Measurements from ENCODE around the gene CDKN1A.

The CDKN1A gene

DNA sequence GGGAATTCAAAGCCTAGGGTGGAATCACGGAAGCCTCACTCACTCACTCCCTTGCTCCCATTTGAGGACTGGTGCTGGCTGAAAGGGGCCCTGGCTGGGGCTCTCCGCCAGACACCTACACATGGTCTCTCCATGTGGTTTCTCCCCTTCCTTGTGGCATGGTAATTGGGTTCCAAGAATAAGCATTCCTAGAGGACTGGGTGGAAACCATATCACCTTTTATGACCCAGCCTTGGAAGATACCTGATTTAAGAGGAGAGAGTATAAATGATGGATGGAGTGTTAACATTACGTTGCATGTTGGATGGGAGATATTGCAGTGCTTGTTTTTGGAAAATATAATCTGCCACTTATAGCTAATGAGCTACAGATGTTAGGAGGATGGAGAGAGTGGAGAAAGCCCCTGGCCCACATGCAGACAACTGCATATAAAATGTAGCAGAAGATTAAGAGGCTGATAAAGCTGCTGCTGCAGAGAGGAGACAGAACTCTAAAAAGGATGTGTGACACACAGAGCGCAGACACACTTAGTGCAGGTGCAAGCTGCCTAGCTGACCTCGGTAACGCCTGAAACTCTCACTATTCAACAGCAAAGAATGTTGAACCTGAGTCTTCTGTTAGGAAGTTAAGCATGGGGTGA is 23.3 kb upstream of the CDKN1A start:
- no peak for DNase-seq (ENCODE audit: low spot score)

DNA sequence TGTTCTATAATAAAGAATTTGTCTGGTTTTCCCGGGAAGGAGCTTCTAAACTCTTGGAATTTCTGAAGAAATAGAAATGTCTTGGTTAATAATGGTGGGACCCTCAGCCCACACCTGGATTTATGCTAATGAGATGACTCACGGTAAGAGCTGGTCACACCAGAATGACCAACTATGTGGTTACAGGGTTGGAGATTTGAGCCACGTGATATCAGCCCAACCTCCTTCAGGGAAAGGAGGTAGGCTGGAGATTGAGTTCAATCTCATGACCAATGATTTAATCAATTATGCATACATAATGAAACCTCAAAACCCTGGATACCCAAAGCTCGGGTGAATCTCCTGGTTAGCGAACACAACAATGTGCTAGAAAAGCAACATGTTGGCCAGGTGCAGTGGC is 22.1 kb upstream of the CDKN1A start:
- DNase-seq (ENCODE audit: low spot score): no peak

DNA sequence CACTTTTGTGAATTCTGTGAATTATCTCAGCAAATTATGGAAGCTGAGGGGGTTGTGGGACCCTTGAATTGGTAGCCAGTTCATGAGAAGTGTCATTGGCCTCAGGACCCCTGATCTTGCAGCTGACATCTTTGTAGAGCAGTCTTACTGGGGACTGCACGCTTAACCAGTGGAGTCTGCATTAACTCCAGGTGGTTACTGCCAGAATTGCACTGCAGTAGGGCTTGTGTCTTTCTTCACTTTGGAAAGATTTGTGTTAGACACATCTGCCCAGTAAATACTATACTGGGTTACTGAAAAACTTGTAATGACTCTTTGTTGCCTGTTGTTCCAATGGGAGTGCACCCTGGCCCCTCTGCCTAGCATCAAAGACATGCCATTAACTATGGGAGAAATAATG is 21.2 kb upstream of the CDKN1A start:
- peak; percentile 55 for DNase-seq (ENCODE audit: low spot score)

DNA sequence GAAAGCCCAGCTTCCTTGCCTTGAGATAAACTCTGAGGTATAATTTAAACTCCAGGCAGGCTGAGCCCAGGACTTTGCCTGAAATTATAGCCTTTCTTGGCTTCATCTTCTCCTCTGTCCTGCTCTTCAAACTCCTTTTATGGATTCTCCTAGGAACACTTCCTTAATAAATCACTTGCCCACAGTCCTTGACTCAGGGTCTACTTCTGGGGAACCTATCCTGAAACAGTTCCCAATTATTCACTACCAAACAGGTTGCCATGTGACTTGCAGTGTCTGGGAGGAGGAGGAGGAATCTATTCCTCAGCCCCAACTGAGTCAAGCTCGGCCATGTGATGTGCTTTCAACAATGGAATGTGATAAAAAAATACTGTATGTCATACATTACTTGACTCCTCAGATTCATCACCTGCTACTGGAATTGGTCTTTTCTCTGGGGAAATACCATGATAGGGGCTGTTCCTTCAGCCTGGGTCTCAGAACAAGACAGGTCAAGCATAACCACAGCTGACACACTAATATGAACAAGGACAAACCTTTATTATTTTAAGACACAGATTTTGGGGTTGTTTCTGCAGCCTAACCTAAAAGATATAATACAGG is 20.5 kb upstream of the CDKN1A start:
- no peak for DNase-seq (ENCODE audit: low spot score)

DNA sequence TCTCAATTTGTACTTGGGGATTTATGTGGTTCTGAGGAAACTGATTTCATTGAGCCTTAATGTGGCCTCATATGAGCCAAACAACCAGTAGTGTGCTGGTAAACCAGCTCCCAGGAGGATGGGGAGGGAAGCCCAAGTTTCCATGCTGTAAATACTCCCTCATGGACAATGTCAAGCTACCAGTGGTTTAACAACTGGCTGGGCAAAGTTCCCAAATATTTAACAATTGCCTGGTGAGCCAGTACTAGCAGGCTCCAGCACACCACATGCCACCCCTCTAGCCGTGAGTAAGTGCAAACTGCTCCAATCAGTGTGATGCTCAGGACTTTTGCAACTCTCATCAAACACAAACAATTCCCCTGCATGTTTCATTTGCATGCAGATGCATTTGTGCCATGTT is 19.2 kb upstream of the CDKN1A start:
- no peak for DNase-seq (ENCODE audit: low spot score)

DNA sequence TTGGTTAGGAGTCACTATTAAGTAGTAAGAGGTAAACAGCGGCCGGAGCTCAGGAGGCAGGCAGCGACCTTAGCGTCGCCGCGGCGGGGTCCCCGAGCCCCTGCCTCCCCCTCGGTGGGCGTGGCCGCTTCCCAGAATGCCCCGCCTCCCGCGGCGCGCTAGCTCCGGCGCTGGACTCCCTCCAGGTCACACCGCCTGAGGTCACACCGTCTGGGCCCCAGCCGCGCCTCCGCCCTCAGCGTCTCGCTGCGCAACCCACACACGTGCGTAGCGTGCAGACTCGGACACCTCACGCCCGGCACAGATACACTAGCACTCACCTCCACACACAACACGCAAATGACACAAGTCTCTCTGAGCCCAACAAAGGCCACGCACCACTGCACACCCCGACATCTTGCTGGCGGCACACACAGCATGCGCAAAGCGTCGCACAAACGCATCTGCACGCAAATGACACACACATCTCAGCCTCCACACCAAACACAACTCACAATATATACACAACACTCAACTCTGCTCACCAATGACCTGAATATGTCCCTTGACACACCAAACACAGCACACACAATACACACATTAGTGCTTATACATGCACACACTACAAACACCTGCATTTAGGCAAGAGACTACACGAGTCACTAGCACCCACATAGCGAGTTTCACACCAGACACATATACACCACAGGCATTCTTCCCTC is 17.6 kb upstream of the CDKN1A start:
- no peak for DNase-seq (ENCODE audit: low spot score)

DNA sequence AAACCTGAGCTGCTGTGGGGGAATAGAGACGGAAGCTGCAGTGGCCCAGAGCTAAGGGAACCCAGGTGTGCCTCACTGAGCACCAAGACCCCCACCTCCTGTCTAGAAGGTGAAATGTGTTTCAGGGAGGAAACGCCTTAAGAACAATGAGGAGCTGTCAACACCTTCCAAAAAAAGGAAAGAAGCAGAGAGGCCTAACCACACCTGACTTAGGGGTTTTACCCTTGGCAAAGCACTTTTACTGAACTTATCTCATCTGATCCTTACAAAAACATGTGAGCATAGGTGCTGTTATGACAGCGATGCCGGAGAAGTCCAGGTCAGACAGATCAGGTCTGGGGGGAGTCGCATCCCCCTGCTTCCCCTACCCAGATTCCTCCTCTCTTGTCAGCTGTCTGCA is 16.1 kb upstream of the CDKN1A start:
- DNase-seq (ENCODE audit: low spot score): no peak

DNA sequence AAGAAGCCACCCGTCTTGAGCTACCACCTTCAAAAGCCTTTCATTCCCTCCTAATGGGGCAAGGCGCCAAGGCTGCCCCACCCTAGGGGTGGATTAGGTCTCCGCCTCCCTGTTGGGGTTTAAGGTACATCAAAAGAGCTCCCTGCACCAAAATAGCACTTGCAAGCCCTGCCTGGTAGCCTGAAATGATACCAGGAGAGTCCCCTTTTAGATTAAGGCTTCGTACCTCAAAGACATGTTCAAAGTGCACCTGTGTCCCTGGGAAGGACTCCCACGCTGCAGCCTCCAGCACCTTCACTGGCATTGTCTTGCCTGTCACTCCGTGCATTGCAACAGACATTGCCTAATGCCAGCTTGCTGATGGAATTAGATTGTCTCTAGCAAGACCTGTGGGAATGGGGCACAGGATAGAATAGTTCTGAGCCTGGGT is 15.7 kb upstream of the CDKN1A start:
- DNase-seq (ENCODE audit: low spot score): no peak

DNA sequence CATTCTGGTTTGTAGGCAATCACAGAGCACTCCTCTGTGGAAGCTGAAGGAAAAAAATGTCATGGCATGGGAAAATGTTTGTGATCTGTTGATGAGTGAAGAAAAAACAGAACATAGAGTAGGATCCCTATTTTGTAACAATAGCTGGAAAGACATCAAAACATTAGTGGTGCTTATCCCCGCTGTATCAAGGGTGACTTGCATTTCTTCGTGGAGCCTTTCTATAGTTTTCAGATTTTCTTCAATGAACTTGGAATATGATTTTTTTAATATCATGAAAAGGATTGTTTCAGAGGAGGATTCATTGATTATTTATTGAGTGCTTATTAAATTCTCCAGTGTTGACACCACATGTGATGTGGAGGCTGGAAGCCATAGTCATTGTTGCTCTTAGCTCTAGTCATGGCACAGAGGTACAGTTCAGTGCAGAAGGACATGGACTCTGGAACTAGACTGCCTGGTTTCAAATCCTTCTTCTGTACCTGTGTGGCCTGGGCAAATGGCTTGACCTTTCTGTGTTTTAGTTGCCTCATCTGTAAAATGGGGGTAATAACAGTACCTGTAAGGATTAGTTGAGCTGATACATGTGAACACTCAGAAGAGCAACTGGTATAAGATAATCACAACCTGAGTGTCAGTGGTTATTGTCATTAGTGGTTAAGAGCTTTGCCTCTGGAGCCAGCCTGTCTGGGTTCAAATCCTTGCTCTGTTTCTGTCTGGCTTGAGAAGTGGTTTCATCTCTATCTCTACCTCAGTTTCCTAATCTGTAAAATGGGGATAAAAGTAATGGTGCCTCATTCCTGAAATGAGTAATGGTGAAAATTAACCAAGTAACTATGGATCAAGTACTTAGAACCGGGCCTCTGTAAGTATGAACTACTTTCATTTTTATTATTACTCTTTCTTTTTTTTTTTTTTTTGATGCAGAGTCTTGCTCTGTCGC is 14.7 kb upstream of the CDKN1A start:
- DNase-seq (ENCODE audit: low spot score): no peak

DNA sequence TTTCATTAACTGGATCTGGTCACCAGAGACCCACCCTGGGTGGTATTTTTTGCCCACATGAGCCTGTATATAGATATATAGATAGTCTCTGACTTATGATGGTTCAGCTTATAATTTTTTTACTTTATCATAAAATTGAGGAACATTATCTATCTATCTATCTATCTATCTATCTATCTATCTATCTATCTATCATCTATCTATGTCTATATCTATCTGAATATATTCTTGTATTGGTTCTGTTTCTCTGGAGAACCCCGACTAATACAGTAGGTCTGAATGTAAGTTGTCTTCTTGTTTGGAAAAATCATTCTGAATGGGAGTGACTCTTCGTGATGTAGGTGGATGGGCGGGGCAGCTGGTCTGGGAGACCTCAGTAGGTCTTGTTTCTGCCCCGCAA is 13.3 kb upstream of the CDKN1A start:
- no peak for DNase-seq (ENCODE audit: low spot score)

DNA sequence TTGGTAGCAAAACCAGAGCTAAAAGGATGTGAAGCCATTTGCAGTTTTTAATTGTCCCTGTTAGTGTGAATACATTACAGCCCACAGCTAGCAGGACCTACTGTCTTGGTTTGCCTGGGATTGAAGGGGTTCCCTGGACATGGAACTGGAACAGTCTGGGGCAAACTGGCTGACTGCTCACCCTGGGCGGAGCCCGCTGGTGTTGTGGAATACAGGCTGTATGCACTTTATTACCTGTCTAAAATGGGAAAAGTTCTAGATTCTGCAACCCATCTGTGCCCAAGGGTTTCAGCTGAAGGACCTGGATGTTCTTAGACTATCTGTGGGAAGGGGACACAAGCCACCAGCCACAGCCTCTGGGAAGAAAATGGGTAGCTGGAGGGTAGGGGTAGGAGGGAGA is 12.2 kb upstream of the CDKN1A start:
- no peak for DNase-seq (ENCODE audit: low spot score)

DNA sequence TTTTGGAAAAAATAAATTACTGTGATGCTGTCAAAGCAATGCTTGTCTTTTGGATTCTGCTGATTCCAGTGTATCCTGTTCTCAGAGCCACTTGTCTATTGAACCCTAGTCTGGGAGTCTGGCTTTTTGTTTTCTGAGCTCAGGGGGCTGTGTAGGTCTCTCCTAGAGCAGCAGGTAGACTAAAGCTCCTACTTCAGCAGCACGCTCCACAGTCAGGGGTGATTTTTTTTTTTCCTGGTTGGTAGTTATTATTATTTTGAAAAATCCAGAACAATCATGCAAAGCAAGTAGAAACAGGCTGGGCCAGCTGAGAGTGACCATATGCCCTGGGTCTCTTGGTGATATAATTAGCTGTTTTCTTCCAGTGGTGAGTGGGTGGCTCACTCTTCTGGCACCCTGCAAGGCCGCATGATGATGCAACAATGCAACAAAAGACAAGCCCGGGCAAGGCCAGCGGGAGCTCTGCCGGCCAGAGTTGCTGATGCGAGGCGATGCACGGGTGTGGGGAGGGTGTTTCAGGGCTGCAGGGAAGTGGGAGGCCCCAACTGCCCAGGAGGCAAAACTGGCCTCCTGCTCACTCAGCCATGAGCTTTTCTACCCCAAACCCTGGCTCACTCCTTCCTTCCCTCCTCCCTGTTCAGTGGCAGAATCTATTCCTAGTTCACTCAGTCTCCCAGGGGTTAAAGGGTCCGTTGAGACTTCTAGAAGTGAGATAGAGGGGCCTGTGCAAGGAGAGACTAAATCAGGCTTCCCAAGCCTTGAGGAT is 11.5 kb upstream of the CDKN1A start:
- peak; percentile 61 for DNase-seq (ENCODE audit: low spot score)

DNA sequence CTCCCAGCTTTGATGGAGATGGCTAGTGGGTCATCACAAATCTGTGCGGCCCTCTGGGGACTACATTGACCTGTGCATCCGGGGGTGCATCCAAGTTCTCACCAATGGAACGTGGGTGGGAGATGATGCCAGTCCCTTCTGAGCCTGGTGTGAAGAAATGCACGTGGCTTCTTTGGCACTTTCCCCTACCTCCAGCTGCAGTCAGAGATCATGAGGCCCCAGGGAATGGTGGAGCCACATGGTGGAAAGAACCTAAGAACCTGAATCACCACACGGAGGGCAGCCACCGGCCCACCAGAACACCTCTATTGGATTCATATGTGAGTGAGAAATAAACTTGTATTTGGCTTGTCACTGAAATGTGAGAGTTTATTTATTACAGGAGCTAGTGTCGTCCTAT is 9.9 kb upstream of the CDKN1A start:
- no peak for DNase-seq (ENCODE audit: low spot score)

DNA sequence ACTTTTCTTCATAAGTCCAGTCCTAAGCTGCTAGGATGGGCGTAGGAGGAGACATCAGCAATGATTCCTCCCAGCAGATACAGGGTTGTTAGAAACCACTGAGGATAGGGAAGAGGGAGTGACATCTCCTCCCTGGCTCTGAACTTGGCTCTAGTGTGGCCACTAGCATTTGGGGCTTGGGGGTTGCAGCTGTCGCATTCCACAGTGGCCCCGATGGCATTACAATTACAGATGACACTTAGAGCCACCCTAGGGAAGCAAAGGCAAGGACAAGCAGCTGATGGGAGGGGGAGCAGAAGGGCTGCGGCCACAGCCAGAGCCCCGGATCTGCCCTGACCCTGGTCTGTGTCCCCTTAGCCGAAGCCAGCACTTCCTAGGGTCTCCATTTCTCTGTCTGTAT is 9.5 kb upstream of the CDKN1A start:
- DNase-seq (ENCODE audit: low spot score): no peak

DNA sequence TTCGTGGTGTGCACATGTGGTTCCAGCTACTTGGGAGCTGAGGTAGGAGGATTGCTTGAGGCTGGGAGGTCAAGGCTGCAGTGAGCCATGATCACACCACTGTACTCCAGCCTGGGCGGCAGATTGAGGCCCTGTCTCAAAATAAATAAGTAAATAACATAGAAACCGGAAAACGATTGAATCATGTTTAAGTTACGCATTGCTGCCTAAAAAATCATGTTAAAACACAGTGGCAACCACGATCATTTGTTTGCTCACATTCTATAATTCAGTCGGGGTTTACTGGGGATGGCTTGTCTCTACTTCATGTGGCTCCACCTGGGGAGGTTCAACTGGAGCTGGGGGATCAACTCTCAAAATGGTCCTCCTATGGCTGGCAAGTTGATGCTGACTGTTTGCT is 8.2 kb upstream of the CDKN1A start:
- DNase-seq (ENCODE audit: low spot score): no peak

DNA sequence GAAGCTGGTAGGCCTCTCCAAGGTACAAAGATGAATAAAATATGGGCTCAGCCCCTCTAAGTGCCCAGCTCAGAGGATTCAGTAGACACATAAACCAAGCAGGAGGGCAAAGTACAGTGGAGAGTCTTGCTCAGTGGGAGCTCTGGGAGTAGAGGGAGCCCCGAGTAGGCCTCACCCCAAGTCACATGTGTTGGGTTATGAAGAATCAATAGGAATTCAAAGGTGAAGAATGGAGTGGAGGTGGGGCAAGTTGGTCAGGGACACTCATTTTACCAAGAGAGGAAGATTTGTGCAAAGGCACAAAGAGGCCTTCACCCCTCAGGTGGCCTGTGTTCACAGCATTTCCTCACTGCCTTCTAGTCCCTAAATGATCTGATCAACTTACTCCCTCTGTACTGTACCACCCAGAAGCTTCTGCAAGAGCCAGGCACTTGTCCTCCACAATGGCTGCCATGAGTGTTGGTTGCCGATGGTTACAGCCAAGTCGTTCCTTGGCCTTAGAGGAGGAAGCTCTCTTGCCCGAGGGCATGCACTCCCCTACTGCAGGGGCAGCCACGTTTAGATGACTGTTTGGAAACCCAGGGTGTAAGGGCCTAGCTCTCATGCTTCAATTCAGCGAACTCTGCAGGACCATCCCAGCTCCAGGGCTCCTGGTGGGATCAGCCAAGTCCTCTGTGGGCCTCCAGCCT is 6.7 kb upstream of the CDKN1A start:
- no peak for DNase-seq (ENCODE audit: low spot score)

DNA sequence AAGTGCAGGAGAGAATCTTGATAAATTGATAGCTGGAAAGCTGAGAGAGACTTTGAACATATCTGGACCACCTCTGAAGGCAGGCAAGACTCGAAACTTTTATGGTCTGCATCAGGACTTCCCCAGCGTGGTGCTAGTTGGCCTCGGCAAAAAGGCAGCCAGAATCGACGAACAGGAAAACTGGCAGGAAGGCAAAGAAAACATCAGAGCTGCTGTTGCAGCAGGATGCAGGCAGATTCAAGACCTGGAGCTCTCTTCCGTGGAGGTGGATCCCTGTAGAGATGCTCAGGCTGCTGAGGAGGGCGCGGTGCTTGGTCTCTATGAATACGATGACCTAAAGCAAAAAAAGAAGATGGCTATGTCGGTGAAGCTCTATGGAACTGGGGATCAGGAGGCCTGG is 4.6 kb upstream of the CDKN1A start:
- DNase-seq (ENCODE audit: low spot score): no peak

DNA sequence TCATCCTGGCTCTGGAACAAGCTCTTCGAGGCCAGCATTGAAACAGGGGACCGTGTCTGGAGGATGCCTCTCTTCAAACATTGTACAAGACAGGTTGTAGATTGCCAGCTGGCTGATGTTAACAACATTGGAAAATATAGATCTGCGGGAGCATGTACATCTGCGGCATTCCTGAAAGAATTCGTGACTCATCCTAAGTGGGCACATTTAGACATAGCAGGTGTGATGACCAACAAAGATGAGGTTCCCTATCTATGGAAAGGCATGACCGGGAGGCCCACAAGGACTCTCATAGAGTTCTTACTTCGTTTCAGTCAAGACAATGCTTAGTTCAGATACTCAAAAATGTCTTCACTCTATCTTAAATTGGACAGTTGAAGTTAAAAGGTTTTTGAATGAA is 3.6 kb upstream of the CDKN1A start:
- DNase-seq (ENCODE audit: low spot score): no peak

DNA sequence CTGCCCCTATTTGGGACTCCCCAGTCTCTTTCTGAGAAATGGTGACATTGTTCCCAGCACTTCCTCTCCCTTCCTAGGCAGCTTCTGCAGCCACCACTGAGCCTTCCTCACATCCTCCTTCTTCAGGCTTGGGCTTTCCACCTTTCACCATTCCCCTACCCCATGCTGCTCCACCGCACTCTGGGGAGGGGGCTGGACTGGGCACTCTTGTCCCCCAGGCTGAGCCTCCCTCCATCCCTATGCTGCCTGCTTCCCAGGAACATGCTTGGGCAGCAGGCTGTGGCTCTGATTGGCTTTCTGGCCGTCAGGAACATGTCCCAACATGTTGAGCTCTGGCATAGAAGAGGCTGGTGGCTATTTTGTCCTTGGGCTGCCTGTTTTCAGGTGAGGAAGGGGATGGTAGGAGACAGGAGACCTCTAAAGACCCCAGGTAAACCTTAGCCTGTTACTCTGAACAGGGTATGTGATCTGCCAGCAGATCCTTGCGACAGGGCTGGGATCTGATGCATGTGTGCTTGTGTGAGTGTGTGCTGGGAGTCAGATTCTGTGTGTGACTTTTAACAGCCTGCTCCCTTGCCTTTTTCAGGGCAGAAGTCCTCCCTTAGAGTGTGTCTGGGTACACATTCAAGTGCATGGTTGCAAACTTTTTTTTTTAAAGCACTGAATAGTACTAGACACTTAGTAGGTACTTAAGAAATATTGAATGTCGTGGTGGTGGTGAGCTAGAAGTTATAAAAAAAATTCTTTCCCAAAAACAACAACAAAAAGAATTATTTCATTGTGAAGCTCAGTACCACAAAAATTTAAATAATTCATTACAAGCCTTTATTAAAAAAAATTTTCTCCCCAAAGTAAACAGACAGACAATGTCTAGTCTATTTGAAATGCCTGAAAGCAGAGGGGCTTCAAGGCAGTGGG is 2.1 kb upstream of the CDKN1A start:
- DNase-seq (ENCODE audit: low spot score): no peak

Data from NAMALWA (cell line).